Activated CD4-positive, alpha-beta T cell treated with anti-CD3 and anti-CD28 coated beads, Interleukin-2, amount 50 U/mL, for 24 hours (primary cell): ENCODE measurements around the gene AMBP.
"Not testable (repeated sequence)": the region's sequence is repeated elsewhere in the genome, so short reads cannot be mapped to it uniquely, and the experiment has no call there.

Source experiments
- DNase-seq, 2 donors: peaks; one replicate each; pipeline ENCODE4 v3.0.0-alpha.2; 2020; ENCODE audit warnings: low read depth in 1 of 2, low spot score in 1 of 2

The AMBP gene

DNA sequence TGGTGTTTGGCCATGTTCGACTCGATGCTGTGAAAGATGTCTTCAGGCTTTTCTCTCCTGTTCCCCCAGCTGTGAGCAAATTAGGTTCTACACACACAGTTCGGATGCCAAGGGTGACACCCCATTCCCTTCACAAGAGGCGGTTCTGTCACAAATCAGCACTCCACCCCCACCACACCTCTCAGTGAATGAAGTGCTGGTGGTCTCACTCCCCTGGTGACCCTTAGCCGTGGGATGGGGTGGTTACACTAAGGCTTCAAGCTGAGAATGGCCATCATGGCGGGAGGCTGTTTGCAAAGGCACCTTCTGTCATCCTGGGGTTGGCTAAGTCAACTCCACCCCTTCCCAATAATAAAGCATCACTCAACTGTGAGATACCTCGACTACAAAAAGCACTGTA lies 26.4 kb downstream of the AMBP start:
- DNase-seq: no peak

DNA sequence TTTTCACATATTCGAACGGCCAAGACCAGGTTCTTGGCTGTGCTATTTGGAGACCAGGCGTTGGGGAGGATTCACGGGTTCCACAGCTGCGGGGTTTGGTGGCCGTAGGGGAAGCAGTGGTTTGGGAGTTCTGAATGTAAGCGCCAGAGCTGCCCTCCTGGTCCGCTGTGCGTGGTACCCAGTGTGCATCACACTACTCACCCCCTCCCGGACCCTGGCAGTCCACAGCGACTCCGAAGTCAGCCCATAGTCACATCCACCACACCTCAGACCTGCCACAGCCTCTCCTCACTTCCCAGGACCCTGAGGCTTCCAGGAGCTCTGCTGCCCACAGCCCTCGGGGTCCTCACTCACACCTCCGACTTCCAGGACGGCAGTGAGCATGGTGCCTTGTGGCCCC lies 26.8 kb downstream of the AMBP start:
- DNase-seq: no peak

DNA sequence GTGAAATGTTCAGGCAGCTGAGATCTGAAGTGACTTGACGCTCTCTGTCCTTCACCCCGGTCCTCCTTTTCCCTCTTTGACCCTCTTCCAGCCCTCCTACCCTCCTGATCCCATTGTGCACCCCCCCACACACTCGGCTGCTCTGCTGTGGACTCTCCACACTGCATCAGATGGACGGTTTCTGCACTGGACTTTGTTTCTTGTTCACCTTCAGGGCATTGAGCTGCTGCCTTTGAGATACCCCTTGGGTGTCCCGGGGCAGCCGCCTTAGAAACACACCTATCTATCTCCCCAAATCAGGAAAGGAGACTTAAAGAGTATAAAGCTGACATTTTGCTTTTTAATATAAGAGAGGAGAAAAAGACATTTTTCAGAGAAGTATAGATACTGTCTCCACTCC lies 27.5 kb downstream of the AMBP start:
- DNase-seq: no peak

DNA sequence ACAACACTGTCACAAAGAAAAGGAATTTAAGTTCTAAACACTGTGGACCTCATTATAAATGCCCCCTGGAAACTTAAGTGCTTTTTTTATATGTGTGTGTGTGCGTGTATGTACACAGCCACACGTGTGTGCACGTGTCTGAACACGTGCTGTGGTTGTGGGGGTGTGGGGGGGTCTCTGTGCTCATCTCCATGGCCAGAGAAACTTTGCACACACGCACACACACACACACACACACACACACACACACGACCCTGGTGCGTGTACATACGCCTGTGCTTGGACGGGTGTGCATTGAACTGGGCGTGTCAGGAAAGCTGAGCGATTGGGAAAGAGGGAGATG lies 27.9 kb downstream of the AMBP start:
- no peak for DNase-seq

DNA sequence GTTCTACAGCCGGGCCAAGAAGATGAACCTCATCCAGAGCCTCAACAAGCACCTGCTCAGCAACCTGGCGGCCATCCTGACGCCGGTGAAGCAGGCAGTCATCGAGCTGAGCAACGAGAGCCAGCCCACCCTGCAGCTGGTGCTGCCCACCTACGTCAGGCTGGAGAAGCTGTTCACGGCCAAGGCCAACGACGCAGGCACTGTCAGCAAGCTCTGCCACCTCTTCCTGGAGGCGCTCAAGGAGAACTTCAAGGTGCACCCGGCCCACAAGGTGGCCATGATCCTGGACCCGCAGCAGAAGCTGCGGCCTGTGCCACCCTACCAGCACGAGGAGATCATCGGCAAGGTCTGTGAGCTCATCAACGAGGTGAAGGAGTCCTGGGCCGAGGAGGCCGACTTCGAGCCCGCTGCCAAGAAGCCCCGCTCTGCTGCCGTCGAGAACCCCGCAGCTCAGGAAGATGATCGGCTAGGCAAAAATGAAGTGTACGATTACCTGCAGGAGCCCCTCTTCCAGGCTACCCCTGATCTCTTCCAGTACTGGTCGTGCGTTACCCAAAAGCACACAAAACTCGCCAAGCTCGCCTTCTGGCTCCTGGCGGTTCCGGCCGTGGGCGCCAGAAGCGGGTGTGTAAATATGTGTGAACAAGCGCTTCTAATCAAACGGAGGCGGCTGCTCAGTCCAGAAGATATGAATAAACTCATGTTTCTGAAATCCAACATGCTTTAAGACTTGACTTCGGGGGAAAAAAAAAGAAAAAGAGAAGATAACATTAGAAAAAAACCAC lies 28.5 kb downstream of the AMBP start:
- no peak for DNase-seq

DNA sequence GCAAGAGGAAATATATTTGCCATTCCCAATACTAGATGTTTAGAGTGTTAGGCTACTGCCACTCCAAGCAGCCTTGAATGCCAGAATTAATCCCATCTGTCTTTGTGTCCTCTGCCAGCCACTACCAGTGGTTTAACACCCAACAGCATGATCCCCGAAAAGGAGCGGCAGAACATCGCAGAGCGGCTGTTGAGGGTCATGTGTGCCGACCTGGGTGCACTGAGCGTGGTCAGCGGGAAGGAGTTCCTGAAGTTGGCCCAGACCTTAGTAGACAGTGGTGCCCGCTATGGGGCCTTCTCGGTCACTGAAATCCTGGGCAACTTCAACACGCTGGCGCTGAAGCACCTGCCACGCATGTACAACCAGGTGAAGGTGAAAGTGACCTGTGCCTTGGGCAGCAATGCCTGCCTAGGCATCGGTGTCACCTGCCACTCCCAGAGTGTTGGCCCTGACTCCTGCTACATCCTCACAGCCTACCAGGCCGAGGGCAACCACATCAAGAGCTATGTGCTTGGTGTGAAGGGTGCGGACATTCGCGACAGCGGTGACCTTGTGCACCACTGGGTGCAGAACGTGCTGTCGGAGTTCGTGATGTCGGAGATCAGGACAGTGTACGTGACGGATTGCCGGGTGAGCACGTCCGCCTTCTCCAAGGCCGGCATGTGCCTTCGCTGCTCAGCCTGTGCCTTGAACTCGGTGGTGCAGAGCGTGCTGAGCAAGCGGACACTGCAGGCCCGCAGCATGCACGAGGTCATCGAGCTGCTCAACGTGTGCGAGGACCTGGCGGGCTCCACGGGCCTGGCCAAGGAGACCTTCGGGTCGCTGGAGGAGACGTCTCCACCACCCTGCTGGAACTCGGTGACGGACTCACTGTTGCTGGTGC lies 29.3 kb downstream of the AMBP start:
- DNase-seq: no peak

DNA sequence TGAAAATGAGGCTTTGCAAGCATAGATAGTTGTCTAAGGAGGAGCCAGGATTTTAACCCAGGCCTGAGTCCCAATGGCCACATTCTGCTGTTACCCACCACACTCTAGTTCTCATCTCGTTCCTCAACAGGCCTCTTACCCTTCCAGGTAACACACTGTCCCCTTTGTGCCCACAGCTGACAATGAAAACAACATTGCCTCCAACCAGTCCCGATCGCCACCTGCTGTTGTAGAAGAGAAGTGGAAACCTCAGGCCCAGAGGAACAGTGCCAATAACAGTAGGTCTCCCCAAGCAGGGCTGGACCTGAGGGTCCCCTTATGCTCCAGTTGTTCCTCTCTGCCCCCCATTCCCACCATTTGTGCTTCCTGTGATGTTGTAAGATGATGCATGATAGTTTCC lies 30.4 kb downstream of the AMBP start:
- DNase-seq: no peak

DNA sequence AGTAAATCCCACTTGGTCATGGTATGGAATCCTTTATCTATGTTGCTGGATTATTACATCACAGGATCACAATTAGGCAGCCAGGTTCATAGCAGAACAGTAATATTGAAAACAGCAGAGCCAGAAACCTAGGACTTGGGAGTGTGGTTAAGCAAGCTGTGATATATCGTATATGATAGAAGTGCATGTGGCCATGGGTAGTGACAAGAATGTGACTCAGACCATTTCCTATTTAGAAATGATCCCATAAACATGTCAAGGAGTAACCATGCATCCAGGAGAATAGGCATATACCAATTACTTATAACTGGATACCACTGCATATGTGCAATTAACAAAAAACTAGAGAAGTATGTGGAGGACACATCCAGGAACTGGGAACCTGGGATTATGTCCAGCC lies 31.2 kb downstream of the AMBP start:
- no peak for DNase-seq

DNA sequence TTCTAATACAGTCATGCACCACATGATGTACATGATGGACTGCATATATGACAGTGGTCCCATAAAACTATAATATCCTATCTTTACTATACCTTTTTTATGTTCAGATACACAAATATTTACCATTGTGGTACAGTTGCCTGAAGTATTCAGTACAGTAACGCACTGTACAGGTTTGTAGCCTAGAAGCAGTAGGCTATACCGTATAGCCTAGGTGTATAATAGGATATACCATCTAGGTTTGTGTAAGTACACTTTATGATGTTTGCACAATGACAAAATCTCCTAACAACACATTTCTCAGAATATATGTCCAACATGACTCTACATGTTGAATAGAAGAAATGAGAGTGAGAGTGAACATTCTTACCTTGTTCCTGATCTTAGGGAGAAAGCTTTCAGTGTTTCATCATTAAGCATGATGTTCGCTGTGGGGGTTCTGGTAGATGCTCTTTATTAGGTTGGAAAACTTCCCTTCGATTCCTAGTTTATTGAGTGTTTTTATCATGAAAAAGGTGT lies 31.8 kb downstream of the AMBP start:
- DNase-seq: no peak

DNA sequence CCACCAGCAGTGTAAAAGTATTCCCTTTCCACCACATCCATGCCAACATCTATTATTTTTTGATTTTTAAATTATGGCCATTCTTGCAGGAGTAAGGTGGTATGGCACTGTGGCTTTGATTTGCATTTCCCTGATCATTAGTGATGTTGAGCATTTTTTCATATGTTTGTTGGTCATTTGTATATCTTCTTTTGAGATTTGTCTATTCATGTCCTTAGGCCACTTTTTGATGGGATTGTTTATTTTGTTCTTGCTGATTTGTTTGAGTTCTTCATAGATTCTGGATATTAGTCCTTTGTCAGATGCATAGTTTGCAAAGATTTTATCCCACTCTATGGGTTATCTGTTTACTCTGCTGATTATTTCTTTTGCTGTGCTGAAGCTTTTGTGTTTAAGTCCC lies 34.4 kb downstream of the AMBP start:
- DNase-seq: not testable (repeated sequence)

DNA sequence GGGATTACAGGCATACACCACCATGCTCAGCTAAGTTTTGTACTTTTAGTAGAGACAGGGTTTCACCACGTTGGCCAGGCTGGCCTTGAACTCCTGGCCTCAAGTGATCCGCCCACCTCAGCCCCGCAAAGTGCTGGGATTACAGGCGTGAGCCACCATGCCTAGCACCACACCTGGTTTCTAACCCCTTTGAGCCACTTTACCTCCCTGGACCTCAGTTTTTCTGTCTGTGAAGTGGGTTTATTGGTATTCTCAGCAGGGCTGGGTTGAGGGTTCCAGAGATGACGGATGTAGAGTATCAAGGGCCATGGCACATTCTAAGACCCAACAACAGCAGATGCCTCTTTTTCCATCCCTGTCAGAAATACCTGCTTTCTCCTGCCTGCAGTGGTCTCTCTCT lies 38.6 kb downstream of the AMBP start:
- no peak for DNase-seq

DNA sequence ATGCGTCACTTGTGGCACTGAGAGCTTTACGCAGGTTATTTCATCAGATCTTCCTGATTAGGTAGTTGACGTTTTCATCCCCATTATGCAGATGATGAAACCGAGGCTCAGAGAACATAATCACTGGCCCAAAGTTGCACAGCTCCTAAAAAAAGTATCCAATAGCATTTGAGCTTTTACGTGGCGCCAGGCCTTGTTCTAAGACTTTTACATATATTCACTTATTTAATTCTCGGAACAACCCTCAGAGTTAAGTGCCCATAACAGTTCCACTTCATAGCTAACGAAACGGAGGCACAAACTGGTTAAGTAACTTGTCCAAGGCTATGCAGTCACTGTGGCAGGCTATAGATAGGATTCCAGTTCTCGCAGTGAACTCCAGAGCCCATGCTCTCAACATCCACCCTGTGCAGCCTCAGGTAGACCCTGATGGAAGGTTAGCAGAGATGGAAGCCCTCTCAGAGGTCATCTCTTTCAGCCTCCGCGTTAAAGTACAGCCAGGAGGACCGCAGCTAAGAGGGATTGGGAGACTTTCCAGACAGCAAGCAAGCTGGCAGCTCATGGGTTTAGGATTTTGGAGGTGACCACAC lies 39.3 kb downstream of the AMBP start:
- DNase-seq: no peak

DNA sequence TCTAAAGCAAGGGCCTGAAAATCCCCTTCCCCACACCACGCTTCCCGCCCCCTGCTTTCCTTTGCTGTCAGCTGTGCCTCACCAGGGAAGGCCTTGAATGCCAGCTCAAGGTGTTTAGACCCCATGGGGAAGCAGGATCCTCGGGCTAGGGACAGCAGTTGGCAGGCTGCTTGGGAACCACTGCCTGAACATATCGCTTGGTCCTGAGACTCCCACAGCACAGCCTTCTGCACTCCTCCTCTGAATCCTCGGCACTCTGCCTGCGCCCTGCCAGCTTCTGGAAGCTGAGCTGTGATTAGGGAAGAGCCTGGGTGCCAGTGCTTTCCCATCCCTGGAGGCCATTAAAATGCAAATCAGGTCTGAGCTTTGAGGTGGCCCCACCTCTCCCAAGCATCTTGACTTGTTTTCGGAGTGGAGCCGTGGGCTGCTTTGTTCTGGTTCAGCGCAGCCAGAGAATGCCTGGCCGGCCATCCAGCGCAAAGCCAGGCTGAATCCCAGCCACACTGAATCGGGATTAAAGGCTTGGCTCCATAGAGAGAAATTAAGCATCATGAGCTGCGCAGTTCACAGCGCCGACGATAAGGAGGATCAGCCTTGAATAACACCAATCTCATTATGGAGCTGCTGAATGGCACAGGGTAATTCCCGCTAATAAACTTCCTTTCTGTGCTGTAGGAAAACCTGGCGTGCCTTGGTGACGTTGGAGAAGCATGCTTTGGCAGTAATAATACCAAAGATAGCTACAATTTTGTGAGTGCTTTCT lies 40.0 kb downstream of the AMBP start:
- DNase-seq: no peak

DNA sequence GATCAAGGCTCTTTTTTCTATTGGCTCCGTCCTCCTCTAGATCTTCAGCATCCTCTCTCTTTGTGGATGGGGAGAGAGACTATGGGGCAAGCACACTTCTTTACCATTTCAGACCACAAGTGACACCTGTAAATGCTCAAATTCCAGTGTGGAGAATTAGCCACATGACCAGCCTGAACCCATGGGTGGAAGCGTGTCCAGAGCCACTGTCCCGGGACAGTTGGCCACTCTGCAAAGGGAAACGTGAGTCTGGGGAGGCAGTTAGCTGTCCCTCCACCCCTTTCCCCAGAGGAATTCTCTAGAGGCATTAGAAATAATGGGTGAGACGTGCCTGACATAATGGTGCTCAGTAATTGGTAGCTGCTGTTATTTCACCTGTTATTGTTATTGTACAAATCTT lies 40.9 kb downstream of the AMBP start:
- no peak for DNase-seq

DNA sequence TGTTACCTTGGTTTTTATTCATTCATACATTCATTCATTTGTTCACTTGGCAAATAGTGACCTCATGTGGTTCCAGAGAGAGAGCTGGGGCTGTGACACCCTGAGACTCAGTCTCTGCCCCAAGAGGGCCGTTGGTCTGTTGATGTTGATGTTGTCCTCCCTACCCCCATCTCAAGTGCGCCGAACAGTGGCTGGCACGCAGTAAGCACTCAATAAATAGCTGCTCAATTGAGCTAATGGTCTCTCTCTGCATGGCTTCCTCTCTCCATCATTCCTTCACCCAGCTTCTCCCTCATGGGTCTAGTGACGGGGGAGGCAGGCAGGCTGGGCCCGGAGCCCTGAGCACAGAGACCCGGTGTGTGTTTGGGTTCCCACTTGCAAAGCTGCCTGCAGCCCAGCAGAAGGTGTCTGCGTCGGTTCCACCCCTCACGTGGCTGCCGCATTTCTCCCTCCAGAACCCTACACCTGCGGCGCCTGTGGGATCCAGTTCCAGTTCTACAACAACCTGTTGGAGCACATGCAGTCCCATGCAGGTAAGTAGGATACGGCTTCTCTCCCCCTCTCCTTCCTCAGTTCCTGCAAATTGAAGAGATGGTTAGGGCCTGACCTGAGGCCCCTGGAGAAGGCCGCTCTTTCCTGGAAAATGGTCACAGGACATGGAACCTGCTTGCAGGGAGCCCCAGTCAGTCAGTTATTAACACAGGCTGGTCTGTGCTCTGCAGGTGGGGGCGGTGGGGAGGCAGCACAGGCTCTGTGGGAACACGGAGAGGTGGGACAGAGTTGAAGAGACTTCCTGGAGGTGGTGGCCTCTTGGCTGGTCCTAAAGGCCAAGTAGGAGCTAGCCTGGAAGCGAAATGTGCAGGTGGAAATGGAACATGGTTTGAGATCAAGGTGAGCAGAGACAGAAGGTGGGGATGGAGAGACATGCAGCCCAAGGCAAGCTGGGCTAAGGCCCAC lies 42.0 kb downstream of the AMBP start:
- no peak for DNase-seq

DNA sequence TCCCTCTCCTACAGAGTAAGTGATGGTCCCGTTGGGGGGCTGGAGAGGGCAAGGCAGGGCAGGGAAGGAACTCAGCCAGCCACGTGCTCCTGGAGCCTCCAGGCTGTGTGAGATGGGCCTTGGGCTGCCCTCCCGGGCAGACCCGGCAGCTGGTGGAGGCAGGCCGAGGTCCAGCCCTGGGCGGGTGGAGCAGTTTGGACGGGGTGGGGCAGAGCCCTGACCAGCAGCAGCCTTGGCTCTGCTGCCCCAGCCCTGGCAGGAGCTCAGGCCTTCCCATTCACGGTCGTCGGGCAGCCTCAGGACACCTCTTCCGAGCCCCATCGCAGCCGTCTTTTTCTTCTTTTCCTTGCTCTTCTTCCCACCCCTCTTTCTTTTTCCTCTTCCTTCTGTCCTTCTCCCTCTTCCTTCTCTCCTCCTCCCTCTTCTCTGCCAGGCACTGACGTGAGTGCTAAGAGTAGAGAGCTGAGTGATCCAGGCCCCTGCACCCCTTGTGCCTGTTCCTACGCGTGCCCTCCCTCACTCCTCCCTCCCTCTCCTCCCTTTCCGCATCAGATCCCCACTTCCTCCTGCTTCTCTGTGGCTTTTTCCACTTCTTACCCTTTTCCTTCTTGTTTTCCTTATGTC lies 42.8 kb downstream of the AMBP start:
- DNase-seq: no peak

DNA sequence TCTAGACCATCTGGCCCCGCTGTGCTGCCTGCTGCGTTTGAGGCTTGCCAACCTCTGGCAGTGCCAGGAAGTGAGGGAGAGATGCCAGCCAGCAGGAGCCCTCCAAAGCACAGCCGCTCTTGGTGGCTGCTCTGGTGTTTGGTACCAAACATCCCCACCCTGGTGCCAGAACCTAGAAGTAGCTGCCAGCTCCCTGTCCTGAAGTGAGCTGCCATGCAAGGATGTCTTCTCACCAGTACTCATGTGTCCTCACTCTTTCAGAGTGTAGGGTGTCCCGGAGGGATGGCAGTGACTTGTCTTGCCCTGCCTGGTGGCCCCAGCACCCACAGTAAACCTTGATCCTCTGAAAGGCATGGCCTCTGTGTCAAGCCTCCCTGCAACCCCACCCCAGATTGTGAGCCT lies 43.4 kb downstream of the AMBP start:
- DNase-seq: no peak

DNA sequence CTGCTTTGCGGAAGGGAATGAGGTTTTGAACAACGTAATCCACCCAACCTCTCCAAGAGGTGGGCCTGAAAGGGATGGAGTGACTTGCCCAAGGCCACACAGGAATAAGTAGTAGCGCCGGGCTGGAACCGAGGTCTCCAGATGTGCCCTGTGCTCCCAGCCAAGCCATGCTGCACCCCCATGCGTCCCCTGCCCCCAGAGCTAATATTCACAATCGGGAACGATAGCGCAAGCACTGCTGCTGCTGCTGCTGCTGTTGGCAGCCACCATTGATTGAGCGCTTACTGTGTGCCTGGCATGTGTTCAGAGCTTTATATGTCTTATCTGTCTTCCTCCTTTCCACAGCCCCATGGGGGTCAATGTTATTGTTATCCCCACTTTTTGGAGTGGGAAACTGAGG lies 43.9 kb downstream of the AMBP start:
- DNase-seq: no peak

DNA sequence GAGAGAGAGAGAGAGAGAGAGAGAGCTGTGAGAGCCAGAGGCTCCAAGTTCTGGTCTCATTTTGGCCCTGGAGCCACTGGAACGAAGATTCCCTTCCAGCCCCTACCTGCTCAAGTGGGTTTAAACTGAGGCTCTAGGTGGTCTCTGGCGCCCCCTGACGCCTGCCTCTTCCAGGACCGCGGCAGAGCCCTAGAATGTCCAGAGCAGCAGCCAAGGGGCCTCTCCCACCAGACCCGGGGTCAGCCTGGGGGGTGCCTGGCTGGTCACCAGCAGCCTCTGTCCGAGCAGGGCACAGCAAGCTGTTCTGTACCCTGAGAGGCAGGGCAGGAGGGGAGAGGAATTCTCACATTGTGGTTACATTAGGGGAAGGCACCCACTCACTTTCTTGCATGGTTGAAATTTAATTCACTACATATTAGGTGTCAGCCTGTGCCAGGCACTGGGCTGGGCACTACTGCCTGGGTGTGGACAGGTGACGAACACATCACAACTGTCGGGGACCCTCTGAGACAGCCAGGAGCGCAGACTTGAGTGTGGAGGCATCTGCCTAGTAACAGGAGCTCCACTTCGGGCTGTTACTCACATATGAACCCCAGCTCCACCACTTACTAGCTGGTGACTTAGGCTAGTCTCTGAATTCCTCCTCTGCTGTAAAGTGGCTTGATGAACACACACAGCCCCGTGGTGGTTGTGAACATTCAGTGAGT lies 44.5 kb downstream of the AMBP start:
- no peak for DNase-seq
